Measurements from ENCODE around the gene CLDND2.

The CLDND2 gene

DNA sequence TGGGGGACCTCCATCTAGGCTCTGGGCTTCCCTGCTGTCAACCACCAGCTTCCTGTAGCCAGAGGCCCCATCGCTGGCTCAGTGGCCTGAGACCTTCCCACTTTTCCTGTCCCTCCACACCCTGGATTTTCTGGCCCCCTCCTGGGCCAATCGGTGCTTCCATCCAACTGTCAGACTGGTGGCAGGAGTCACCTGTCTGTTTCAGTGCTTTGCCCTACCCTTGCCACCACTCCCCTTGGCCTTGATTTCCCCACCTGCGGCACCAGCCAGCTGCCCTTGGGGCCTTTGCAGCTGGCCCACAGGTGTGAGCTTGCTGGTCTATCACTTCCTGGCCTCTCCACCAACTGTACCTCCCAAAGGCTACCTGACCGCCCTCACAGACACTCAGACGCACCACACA, 39.4 kb downstream of the CLDND2 start:
- Histone ChIP-seq H3K36me3 (ENCODE audit: control insufficient read depth, insufficient read depth, low read length) (no peaks in the 10 kb centered on the region), H3K9me3 (ENCODE audit: control insufficient read depth, insufficient read depth, low read length) (no peaks in the 10 kb centered on the region), H3K27me3 (ENCODE audit: control insufficient read depth, insufficient read depth, low read length) (no peaks in the 10 kb centered on the region), H3K4me1 (ENCODE audit: control insufficient read depth, insufficient read depth, low read length) (peaks cover 1% of the 10 kb centered on the region; the same call in 1 of the 2 replicates), H3K27ac (ENCODE audit: low read length) (no peak overlapping the region), H3K4me3 (ENCODE audit: low read length) (no peak overlapping the region)
- DNase-seq (ENCODE audit: low read depth, low spot score), result no peak
- WGBS (ENCODE audit: insufficient coverage, insufficient read length), result no CpG with 5 or more reads among the region's 5 CpGs

DNA sequence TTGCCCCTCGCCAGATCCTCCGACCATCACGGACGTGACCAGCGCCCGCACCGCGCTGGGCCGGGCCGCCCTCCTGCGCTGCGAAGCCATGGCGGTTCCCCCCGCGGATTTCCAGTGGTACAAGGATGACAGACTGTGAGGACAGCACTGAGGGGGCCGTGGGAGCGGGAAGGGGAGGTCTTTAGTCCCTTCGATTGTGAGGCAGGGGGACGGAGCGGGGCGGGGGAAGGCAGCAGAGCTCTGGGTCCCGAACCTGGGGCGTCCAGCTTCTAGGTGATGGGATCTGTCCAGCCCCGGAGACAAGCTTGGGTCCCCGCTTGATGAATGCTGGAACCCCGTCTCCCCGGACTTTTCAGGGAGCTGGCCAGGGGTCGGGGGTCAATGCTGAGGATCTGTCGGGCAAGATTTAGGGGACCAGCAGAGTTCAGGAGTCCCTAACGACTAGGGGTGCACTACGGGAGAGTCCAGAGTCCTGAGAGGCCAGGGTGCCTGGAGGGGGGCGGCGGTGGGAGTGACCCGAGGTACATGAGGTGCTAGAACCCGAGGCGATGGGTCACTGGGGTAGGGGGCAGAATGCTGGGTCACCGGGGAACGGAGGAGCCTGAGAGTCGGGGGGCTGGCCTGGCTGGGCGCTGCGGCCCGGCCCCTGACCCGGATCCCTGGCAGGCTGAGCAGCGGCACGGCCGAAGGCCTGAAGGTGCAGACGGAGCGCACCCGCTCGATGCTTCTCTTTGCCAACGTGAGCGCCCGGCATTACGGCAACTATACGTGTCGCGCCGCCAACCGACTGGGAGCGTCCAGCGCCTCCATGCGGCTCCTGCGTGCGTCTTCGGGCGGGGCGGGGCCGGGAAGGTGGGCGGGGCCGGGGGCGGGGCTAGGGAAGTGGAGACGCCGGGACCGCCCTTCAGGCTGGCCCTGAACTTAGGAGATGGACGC, 41.5 kb downstream of the CLDND2 start:
- Histone ChIP-seq H3K9me3 (ENCODE audit: control insufficient read depth, insufficient read depth, low read length) (no peaks in the 10 kb centered on the region), H3K4me3 (ENCODE audit: low read length) (no peak overlapping the region; the same call in 1 of the 2 replicates), H3K27ac (ENCODE audit: low read length) (no peak overlapping the region), H3K4me1 (ENCODE audit: control insufficient read depth, insufficient read depth, low read length) (peaks cover 1% of the 10 kb centered on the region; the same call in 1 of the 2 replicates), H3K27me3 (ENCODE audit: control insufficient read depth, insufficient read depth, low read length) (no peaks in the 10 kb centered on the region), H3K36me3 (ENCODE audit: control insufficient read depth, insufficient read depth, low read length) (no peaks in the 10 kb centered on the region)
- no peak for DNase-seq (ENCODE audit: low read depth, low spot score)
- no CpG with 5 or more reads among the region's 75 CpGs for WGBS (ENCODE audit: insufficient coverage, insufficient read length)

DNA sequence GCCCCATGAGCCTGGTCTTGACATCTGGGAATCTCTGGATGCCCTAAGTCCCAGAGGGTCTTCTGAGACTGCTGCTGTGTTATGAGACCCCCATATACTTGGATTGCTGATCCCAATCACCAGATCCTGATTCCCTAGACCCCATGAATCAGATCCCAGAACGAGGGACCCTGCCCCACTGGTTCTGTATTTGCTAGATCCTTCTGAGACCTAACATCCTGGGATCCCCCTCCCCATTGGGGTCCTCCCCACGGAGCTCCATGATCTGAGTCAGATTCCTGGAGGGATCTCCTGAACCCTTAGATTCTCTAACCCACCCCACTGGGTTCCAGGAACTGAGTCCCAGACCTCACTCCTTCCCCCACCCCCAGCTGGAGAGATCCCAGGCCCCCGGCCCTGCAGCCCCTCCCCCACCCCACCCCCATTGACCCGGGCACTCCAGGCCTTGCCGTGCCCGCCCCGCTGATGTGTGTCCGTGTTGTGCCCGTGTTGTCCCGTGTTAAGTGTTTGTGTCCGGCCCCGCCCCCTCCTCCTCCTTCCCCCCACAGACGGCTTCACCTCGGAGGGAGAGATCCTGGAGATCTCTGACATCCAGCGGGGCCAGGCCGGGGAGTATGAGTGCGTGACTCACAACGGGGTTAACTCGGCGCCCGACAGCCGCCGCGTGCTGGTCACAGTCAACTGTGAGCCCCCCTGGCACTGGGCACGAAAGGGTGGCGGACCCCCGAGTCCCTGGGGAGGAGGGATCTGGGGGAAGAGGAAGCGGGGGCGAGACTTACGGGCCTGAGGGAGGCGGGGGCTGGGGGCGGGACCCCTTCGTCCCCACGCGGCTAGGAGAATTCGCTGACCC, 42.4 kb downstream of the CLDND2 start:
- H3K36me3 ChIP-seq (ENCODE audit: control insufficient read depth, insufficient read depth, low read length), result no peaks in the 10 kb centered on the region
- H3K27ac ChIP-seq (ENCODE audit: low read length), result no peak overlapping the region
- peaks cover 1% of the 10 kb centered on the region; the same call in 1 of the 2 replicates for H3K4me1 ChIP-seq (ENCODE audit: control insufficient read depth, insufficient read depth, low read length)
- no peak for DNase-seq (ENCODE audit: low read depth, low spot score)
- H3K9me3 ChIP-seq (ENCODE audit: control insufficient read depth, insufficient read depth, low read length), result no peaks in the 10 kb centered on the region
- no peak overlapping the region for H3K4me3 ChIP-seq (ENCODE audit: low read length)
- WGBS (ENCODE audit: insufficient coverage, insufficient read length), result no CpG with 5 or more reads among the region's 36 CpGs
- no peaks in the 10 kb centered on the region for H3K27me3 ChIP-seq (ENCODE audit: control insufficient read depth, insufficient read depth, low read length)

- no peaks in the 10 kb centered on the region for H3K9me3 ChIP-seq (ENCODE audit: control insufficient read depth, insufficient read depth, low read length)
- H3K36me3 ChIP-seq (ENCODE audit: control insufficient read depth, insufficient read depth, low read length), result no peaks in the 10 kb centered on the region
- no peaks in the 10 kb centered on the region for H3K27me3 ChIP-seq (ENCODE audit: control insufficient read depth, insufficient read depth, low read length)
- H3K4me3 ChIP-seq (ENCODE audit: low read length), result no peak overlapping the region
- DNase-seq (ENCODE audit: low read depth, low spot score), result no peak
- no peak overlapping the region for H3K27ac ChIP-seq (ENCODE audit: low read length)
- H3K4me1 ChIP-seq (ENCODE audit: control insufficient read depth, insufficient read depth, low read length), result peaks cover 1% of the 10 kb centered on the region; the same call in 1 of the 2 replicates
- WGBS (ENCODE audit: insufficient coverage, insufficient read length), result no CpG with 5 or more reads among the region's 26 CpGs
Observed at GRCh38 chr19:51325161-51325976, 43.4 kb downstream of the CLDND2 start.

- Histone ChIP-seq H3K27ac (ENCODE audit: low read length) (no peak overlapping the region), H3K36me3 (ENCODE audit: control insufficient read depth, insufficient read depth, low read length) (no peaks in the 10 kb centered on the region), H3K4me3 (ENCODE audit: low read length) (no peak overlapping the region), H3K4me1 (ENCODE audit: control insufficient read depth, insufficient read depth, low read length) (peaks cover 1% of the 10 kb centered on the region; the same call in 1 of the 2 replicates), H3K9me3 (ENCODE audit: control insufficient read depth, insufficient read depth, low read length) (no peaks in the 10 kb centered on the region), H3K27me3 (ENCODE audit: control insufficient read depth, insufficient read depth, low read length) (no peaks in the 10 kb centered on the region)
- WGBS (ENCODE audit: insufficient coverage, insufficient read length), result no CpG with 5 or more reads among the region's 6 CpGs
- no peak for DNase-seq (ENCODE audit: low read depth, low spot score)
Observed at GRCh38 chr19:51324167-51324481, 44.7 kb downstream of the CLDND2 start.

- WGBS (ENCODE audit: insufficient coverage, insufficient read length), result no CpG with 5 or more reads among the region's 29 CpGs
- DNase-seq (ENCODE audit: low read depth, low spot score), result no peak
- H3K36me3 ChIP-seq (ENCODE audit: control insufficient read depth, insufficient read depth, low read length), result no peaks in the 10 kb centered on the region
Observed at GRCh38 chr19:51323481-51324166, 45.2 kb downstream of the CLDND2 start.

DNA sequence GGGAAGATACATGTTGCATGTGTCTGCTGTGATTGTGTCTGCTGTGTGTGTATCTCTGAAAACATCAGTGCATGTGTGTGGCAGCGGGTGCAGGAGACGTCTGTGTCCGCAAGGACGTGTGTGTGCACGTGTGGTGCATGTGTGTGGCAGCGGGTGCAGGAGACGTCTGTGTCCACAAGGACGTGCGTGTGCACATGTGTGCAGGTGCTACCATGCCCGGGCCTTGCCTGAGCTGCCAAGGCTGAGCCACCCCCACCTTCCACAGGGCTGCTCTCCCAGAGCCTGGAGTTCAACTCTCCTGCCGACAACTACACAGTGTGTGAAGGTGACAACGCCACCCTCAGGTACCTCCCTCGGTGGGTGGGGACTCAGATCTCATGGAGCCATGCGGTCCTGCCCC, 47.0 kb downstream of the CLDND2 start:
- no peaks in the 10 kb centered on the region for H3K9me3 ChIP-seq (ENCODE audit: control insufficient read depth, insufficient read depth, low read length)
- no peak overlapping the region for H3K4me3 ChIP-seq (ENCODE audit: low read length)
- no peak overlapping the region for H3K27ac ChIP-seq (ENCODE audit: low read length)
- H3K4me1 ChIP-seq (ENCODE audit: control insufficient read depth, insufficient read depth, low read length), result no peaks in the 10 kb centered on the region
- no peaks in the 10 kb centered on the region for H3K27me3 ChIP-seq (ENCODE audit: control insufficient read depth, insufficient read depth, low read length)
- no CpG with 5 or more reads among the region's 14 CpGs for WGBS (ENCODE audit: insufficient coverage, insufficient read length)
- no peaks in the 10 kb centered on the region for H3K36me3 ChIP-seq (ENCODE audit: control insufficient read depth, insufficient read depth, low read length)
- no peak for DNase-seq (ENCODE audit: low read depth, low spot score)

More at GRCh38 chr19:51323481-51324166, 45.2 kb downstream of the CLDND2 start:
- Histone ChIP-seq H3K27me3 (ENCODE audit: control insufficient read depth, insufficient read depth, low read length) (no peaks in the 10 kb centered on the region), H3K4me1 (ENCODE audit: control insufficient read depth, insufficient read depth, low read length) (peaks cover 1% of the 10 kb centered on the region; the same call in 1 of the 2 replicates), H3K27ac (ENCODE audit: low read length) (no peak overlapping the region), H3K4me3 (ENCODE audit: low read length) (no peak overlapping the region), H3K9me3 (ENCODE audit: control insufficient read depth, insufficient read depth, low read length) (no peaks in the 10 kb centered on the region)

DNA sequence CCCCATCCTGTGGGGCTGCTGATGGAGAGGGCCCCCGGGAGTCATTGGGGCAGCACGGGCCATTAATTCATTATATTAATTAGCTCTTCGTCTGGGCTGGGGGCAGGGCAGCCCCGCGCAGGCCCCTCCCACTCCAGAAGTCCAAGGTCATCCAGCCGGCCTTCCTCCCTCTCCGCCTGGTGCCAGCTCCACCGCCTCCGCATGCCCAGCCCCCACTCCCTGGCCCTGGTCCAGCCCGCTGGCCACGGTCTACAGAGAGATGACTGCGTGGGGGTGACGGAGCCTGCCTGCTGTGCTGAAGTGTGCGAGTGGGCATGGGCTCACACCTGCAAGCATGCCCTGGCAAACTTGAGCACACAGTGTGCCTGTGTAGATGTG, 48.5 kb downstream of the CLDND2 start:
- Histone ChIP-seq H3K4me3 (ENCODE audit: low read length) (no peak overlapping the region), H3K27me3 (ENCODE audit: control insufficient read depth, insufficient read depth, low read length) (no peaks in the 10 kb centered on the region), H3K4me1 (ENCODE audit: control insufficient read depth, insufficient read depth, low read length) (no peaks in the 10 kb centered on the region), H3K9me3 (ENCODE audit: control insufficient read depth, insufficient read depth, low read length) (no peaks in the 10 kb centered on the region), H3K36me3 (ENCODE audit: control insufficient read depth, insufficient read depth, low read length) (no peaks in the 10 kb centered on the region), H3K27ac (ENCODE audit: low read length) (no peak overlapping the region)
- no CpG with 5 or more reads among the region's 14 CpGs for WGBS (ENCODE audit: insufficient coverage, insufficient read length)
- DNase-seq (ENCODE audit: low read depth, low spot score), result no peak

GRCh38 chr19:51319649-51320279, 49.0 kb downstream of the CLDND2 start:
- H3K9me3 ChIP-seq (ENCODE audit: control insufficient read depth, insufficient read depth, low read length), result no peaks in the 10 kb centered on the region

More at GRCh38 chr19:51319649-51320279, 49.0 kb downstream of the CLDND2 start:
- Histone ChIP-seq H3K27me3 (ENCODE audit: control insufficient read depth, insufficient read depth, low read length) (no peaks in the 10 kb centered on the region), H3K36me3 (ENCODE audit: control insufficient read depth, insufficient read depth, low read length) (no peaks in the 10 kb centered on the region), H3K4me3 (ENCODE audit: low read length) (no peak overlapping the region), H3K4me1 (ENCODE audit: control insufficient read depth, insufficient read depth, low read length) (no peaks in the 10 kb centered on the region), H3K27ac (ENCODE audit: low read length) (no peak overlapping the region)
- WGBS (ENCODE audit: insufficient coverage, insufficient read length), result no CpG with 5 or more reads among the region's 14 CpGs
- DNase-seq (ENCODE audit: low read depth, low spot score), result no peak
